AG09319 (cell line): Measurements from ENCODE around the gene ZNF708.
"Not testable (repeated sequence)": the region's sequence is repeated elsewhere in the genome, so short reads cannot be mapped to it uniquely, and the experiment has no call there.

ENCODE experiments used
- DNase-seq: peaks from one replicate; pipeline ENCODE4 v3.0.0-alpha.2; 2010; ENCODE audit warnings: low read depth; ENCODE audit errors: extremely low read depth
- CTCF ChIP-seq: IDR thresholded peaks from 2 replicates; pipeline ENCODE4 v1.5.1; 2011; ENCODE audit warnings: low read depth, mild to moderate bottlenecking, inconsistent platforms, low read length, moderate library complexity

ZNF708 gene

GRCh38 chr19:21326169-21326568 is 3.0 kb downstream of the ZNF708 start:
- no peak for TF ChIP-seq CTCF
- DNase-seq, result no peak

- TF ChIP-seq CTCF, result no peak
Observed at GRCh38 chr19:21323000-21323399, 6.2 kb downstream of the ZNF708 start.

GRCh38 chr19:21322528-21322927 is 6.7 kb downstream of the ZNF708 start:
- TF ChIP-seq CTCF, result no peak
- DNase-seq, result no peak

More at GRCh38 chr19:21323000-21323399, 6.2 kb downstream of the ZNF708 start:
- no peak for DNase-seq

- DNase-seq, result no peak
- TF ChIP-seq CTCF, result no peak
Observed at GRCh38 chr19:21321996-21322395, 7.2 kb downstream of the ZNF708 start.

GRCh38 chr19:21321134-21321533 is 8.1 kb downstream of the ZNF708 start:
- no peak for TF ChIP-seq CTCF
- no peak for DNase-seq

- no peak for TF ChIP-seq CTCF
- no peak for DNase-seq
Observed at GRCh38 chr19:21317821-21318220, 11.4 kb downstream of the ZNF708 start.

GRCh38 chr19:21314676-21315075 is 14.5 kb downstream of the ZNF708 start:
- DNase-seq, result no peak
- TF ChIP-seq CTCF, result no peak

- DNase-seq, result not testable (repeated sequence)
Observed at GRCh38 chr19:21312807-21313206, 16.4 kb downstream of the ZNF708 start.
